ENCODE measurements around the gene EPAS1. TPM values are rescaled to one million over a fixed set of nuclear protein-coding genes. Genes with fewer than 3 reads are reported as not detected.

The EPAS1 gene
- total RNA-seq, 2 donors from 2014 or later: 58.4 to 162 TPM

GRCh38 chr2:46336283-46336959 lies 39.2 kb downstream of the EPAS1 start:
- 16 to 36% methylated on average over 4 of the region's 4 CpGs for WGBS, 2 donors
- Histone ChIP-seq H3K36me3 (replicated peaks in 1 of 2; ENCODE audit: insufficient read depth in 1 of 2, low read depth in 2 of 2) (no peaks in the 10 kb centered on the region), H3K27ac (peak overlapping the region; percentile 78 to 87 (median 80)), H3K27me3 (no peaks in the 10 kb centered on the region), H3K9me3 (no peaks in the 10 kb centered on the region), H3K4me1 (peaks cover 92% of the 10 kb centered on the region), H3K4me3 (no peak overlapping the region)
- intact Hi-C loops (cut with DNase I): no loop called here
- DNase-seq: no peak
- TF ChIP-seq POLR2A (IDR thresholded peaks at IDR 0.05): no peak
- no peak for TF ChIP-seq CTCF (IDR thresholded peaks at IDR 0.05)
- ATAC-seq: no peak

- intact Hi-C loops (cut with DNase I): no loop called here
- no peaks in the 10 kb centered on the region for H3K27me3 ChIP-seq
- no peaks in the 10 kb centered on the region for H3K9me3 ChIP-seq
- H3K27ac ChIP-seq: peak overlapping the region; percentile 78 to 87 (median 80)
- TF ChIP-seq POLR2A (IDR thresholded peaks at IDR 0.05): no peak
- peak in 4 of 7 experiments; percentile 23 to 37 (median 34) for TF ChIP-seq CTCF (IDR thresholded peaks at IDR 0.05)
- peaks cover 82% of the 10 kb centered on the region for H3K4me1 ChIP-seq
- no peak overlapping the region for H3K4me3 ChIP-seq
- ATAC-seq: peak; percentile 31
- WGBS, 2 donors: 34 to 41% methylated on average over 11 of the region's 11 CpGs
- peak; percentile 44 to 71 (median 60) for DNase-seq
- H3K36me3 ChIP-seq (replicated peaks in 1 of 2; ENCODE audit: insufficient read depth in 1 of 2, low read depth in 2 of 2): no peaks in the 10 kb centered on the region
Measured at GRCh38 chr2:46337208-46337994, 40.2 kb downstream of the EPAS1 start.

- Histone ChIP-seq H3K27me3 (no peaks in the 10 kb centered on the region), H3K27ac (peak overlapping the region; percentile 4 to 87 (median 80)), H3K36me3 (replicated peaks in 1 of 2; ENCODE audit: insufficient read depth in 1 of 2, low read depth in 2 of 2) (no peaks in the 10 kb centered on the region), H3K4me3 (no peak overlapping the region), H3K4me1 (peaks cover 70% of the 10 kb centered on the region), H3K9me3 (no peaks in the 10 kb centered on the region)
- peak; percentile 58 to 76 (median 69) for DNase-seq
- peak; percentile 70 for ATAC-seq
- WGBS, 2 donors: 13 to 24% methylated on average over 4 of the region's 4 CpGs
- TF ChIP-seq CTCF (IDR thresholded peaks at IDR 0.05) (no peak), POLR2A (IDR thresholded peaks at IDR 0.05) (no peak)
- intact Hi-C loops (cut with DNase I): no loop called here
Measured at GRCh38 chr2:46338674-46339073, 41.5 kb downstream of the EPAS1 start.

GRCh38 chr2:46339200-46339599 lies 42.0 kb downstream of the EPAS1 start:
- no peak for DNase-seq
- intact Hi-C loops (cut with DNase I): no loop called here
- peaks cover 65% of the 10 kb centered on the region for H3K4me1 ChIP-seq
- H3K4me3 ChIP-seq: no peak overlapping the region
- TF ChIP-seq POLR2A (IDR thresholded peaks at IDR 0.05) (no peak), CTCF (IDR thresholded peaks at IDR 0.05) (no peak)
- WGBS, 2 donors: 17 to 22% methylated on average over 6 of the region's 6 CpGs
- H3K27ac ChIP-seq: peak overlapping the region in 2 of 4 donors; percentile 80 to 87
- ATAC-seq: no peak
- no peaks in the 10 kb centered on the region for H3K36me3 ChIP-seq (replicated peaks in 1 of 2; ENCODE audit: insufficient read depth in 1 of 2, low read depth in 2 of 2)
- no peaks in the 10 kb centered on the region for H3K27me3 ChIP-seq
- no peaks in the 10 kb centered on the region for H3K9me3 ChIP-seq
